HG03108 (cell line): Measurements from ENCODE around the gene MEIS2.
"Not testable (repeated sequence)": the region's sequence is repeated elsewhere in the genome, so short reads cannot be mapped to it uniquely, and the experiment has no call there.

Experiments
- ATAC-seq: cut with Tn5 transposase; IDR thresholded peaks from one replicate; pipeline ENCODE4 v1.9.1; 2021; ENCODE audit warnings: moderate library complexity; ENCODE audit not compliant: unreplicated experiment

Gene MEIS2

GRCh38 chr15:37014137-37014536 lies 86.2 kb downstream of the MEIS2 start:
- no peak for ATAC-seq

- ATAC-seq, result no peak
These were observed 89.8 kb downstream of the MEIS2 start for GRCh38 chr15:37010595-37010994.

- ATAC-seq, result no peak
These were observed 91.1 kb downstream of the MEIS2 start for GRCh38 chr15:37009288-37009687.

- no peak for ATAC-seq
These were observed 92.1 kb downstream of the MEIS2 start for GRCh38 chr15:37008205-37008604.

GRCh38 chr15:37007301-37007700 lies 93.0 kb downstream of the MEIS2 start:
- no peak for ATAC-seq

- no peak for ATAC-seq
These were observed 95.2 kb downstream of the MEIS2 start for GRCh38 chr15:37004981-37005735.

GRCh38 chr15:37004373-37004869 lies 95.9 kb downstream of the MEIS2 start:
- no peak for ATAC-seq

GRCh38 chr15:37002041-37002672 lies 98.2 kb downstream of the MEIS2 start:
- ATAC-seq, result no peak

GRCh38 chr15:37001417-37001816 lies 98.9 kb downstream of the MEIS2 start:
- ATAC-seq, result no peak

- ATAC-seq, result no peak
These were observed 100.6 kb downstream of the MEIS2 start for GRCh38 chr15:36999778-37000177.

- ATAC-seq, result no peak
These were observed 103.7 kb downstream of the MEIS2 start for GRCh38 chr15:36996538-36997181.

- ATAC-seq, result no peak
These were observed 104.2 kb downstream of the MEIS2 start for GRCh38 chr15:36996121-36996520.

GRCh38 chr15:36994790-36995189 lies 105.6 kb downstream of the MEIS2 start:
- ATAC-seq, result no peak

GRCh38 chr15:36992454-36992853 lies 107.9 kb downstream of the MEIS2 start:
- no peak for ATAC-seq

- no peak for ATAC-seq
These were observed 111.4 kb downstream of the MEIS2 start for GRCh38 chr15:36988947-36989346.

GRCh38 chr15:36982430-36982829 lies 117.9 kb downstream of the MEIS2 start:
- ATAC-seq, result no peak

GRCh38 chr15:36980281-36980680 lies 120.1 kb downstream of the MEIS2 start:
- ATAC-seq, result not testable (repeated sequence)

GRCh38 chr15:36978625-36979024 lies 121.7 kb downstream of the MEIS2 start:
- ATAC-seq, result no peak

- ATAC-seq, result no peak
These were observed 122.2 kb downstream of the MEIS2 start for GRCh38 chr15:36978126-36978525.

GRCh38 chr15:36977659-36978058 lies 122.7 kb downstream of the MEIS2 start:
- no peak for ATAC-seq

- no peak for ATAC-seq
These were observed 127.6 kb downstream of the MEIS2 start for GRCh38 chr15:36972704-36973103.

- no peak for ATAC-seq
These were observed 129.8 kb downstream of the MEIS2 start for GRCh38 chr15:36970522-36970921.
